Hematopoietic multipotent progenitor cell treated with erythropoietin and hydrocortisone succinate and interleukin-3 and kit ligand, for 15 days (in vitro differentiated cells): ENCODE results near the gene METTL16.
"Not testable (repeated sequence)": the region's sequence is repeated elsewhere in the genome, so short reads cannot be mapped to it uniquely, and the experiment has no call there.

Experiments used
- DNase-seq: peaks from one replicate; pipeline ENCODE4 v3.0.0-alpha.2; 2015; ENCODE audit warnings: low spot score

Gene METTL16

GRCh38 chr17:2511462-2512369, at the start of gene METTL16:
TSS of gene METTL16 (minus strand) at chr17:2511888. CDS start at chr17:2502331, 9,557 bp downstream.
- DNase-seq: peak; percentile 96

- no peak for DNase-seq
Measured at GRCh38 chr17:2560658-2561057, 49.0 kb upstream of the METTL16 start.

- DNase-seq: no peak
Measured at GRCh38 chr17:2551928-2552327, 40.2 kb upstream of the METTL16 start.

GRCh38 chr17:2551493-2551892, 39.8 kb upstream of the METTL16 start:
- no peak for DNase-seq

- no peak for DNase-seq
Measured at GRCh38 chr17:2549392-2550211, 37.9 kb upstream of the METTL16 start.

- not testable (repeated sequence) for DNase-seq
Measured at GRCh38 chr17:2548026-2548425, 36.3 kb upstream of the METTL16 start.

- no peak for DNase-seq
Measured at GRCh38 chr17:2547176-2547575, 35.5 kb upstream of the METTL16 start.

GRCh38 chr17:2545393-2545792, 33.7 kb upstream of the METTL16 start:
- no peak for DNase-seq

GRCh38 chr17:2542456-2542855, 30.8 kb upstream of the METTL16 start:
- DNase-seq: no peak

GRCh38 chr17:2542056-2542455, 30.4 kb upstream of the METTL16 start:
- no peak for DNase-seq

- not testable (repeated sequence) for DNase-seq
Measured at GRCh38 chr17:2537579-2537978, 25.9 kb upstream of the METTL16 start.

- no peak for DNase-seq
Measured at GRCh38 chr17:2532146-2532720, 20.5 kb upstream of the METTL16 start.

GRCh38 chr17:2531243-2531954, 19.7 kb upstream of the METTL16 start:
- DNase-seq: peak; percentile 8

GRCh38 chr17:2521775-2522410, 10.2 kb upstream of the METTL16 start:
- DNase-seq: not testable (repeated sequence)

- no peak for DNase-seq
Measured at GRCh38 chr17:2521257-2521656, 9.6 kb upstream of the METTL16 start.

- no peak for DNase-seq
Measured at GRCh38 chr17:2517539-2517938, 5.9 kb upstream of the METTL16 start.

GRCh38 chr17:2511138-2511461, 588 bp downstream of the METTL16 start:
- DNase-seq: no peak

GRCh38 chr17:2510559-2510958, 1.1 kb downstream of the METTL16 start:
- DNase-seq: no peak

- DNase-seq: no peak
Measured at GRCh38 chr17:2508035-2508434, 3.7 kb downstream of the METTL16 start.

- not testable (repeated sequence) for DNase-seq
Measured at GRCh38 chr17:2507015-2507414, 4.7 kb downstream of the METTL16 start.

- no peak for DNase-seq
Measured at GRCh38 chr17:2503627-2504026, 8.1 kb downstream of the METTL16 start.
